ENCODE data around the gene COL25A1. TPM values are rescaled to one million over a fixed set of nuclear protein-coding genes. Genes with fewer than 3 reads are reported as not detected.
"Not testable (repeated sequence)": the region's sequence is repeated elsewhere in the genome, so short reads cannot be mapped to it uniquely, and the experiment has no call there.

Gene COL25A1
- total and polyA plus RNA-seq, 2 experiments from 2014 or later = 0.25 TPM; not detected in 1

GRCh38 chr4:109148577-109149075 lies 153.8 kb downstream of the COL25A1 start:
- TF ChIP-seq EZH2phosphoT487 (IDR thresholded peaks at IDR 0.05; ENCODE audit: insufficient read depth, low read depth) (no peak), EZH2 (IDR thresholded peaks at IDR 0.05; ENCODE audit: insufficient read depth, poor library complexity, severe bottlenecking) (no peak)
- Histone ChIP-seq H3F3A (ENCODE audit: insufficient read depth) (no peaks in the 10 kb centered on the region), H3K9me2 (ENCODE audit: insufficient read depth) (no peaks in the 10 kb centered on the region), H3K4me1 (ENCODE audit: insufficient read depth) (no peaks in the 10 kb centered on the region), H3K79me2 (ENCODE audit: insufficient read depth) (no peaks in the 10 kb centered on the region), H3K36me3 (ENCODE audit: low read depth) (no peaks in the 10 kb centered on the region), H3K27me3 (replicated peaks; ENCODE audit: insufficient read depth) (no peaks in the 10 kb centered on the region; the same call in none of the 2 replicates), H3K4me2 (ENCODE audit: unreplicated experiment) (no peak overlapping the region), H3K27ac (no peak overlapping the region), H3K9ac (no peak overlapping the region), H4K20me1 (ENCODE audit: insufficient read depth) (no peaks in the 10 kb centered on the region), H2AFZ (no peak overlapping the region), H3K9me3 (ENCODE audit: low read depth) (no peaks in the 10 kb centered on the region), H3K4me3 (no peak overlapping the region)
- 87 to 93% methylated on average over 2 of the region's 2 CpGs for WGBS, 2 experiments (ENCODE audit: low coverage in 1 of 2, low lambda C conversion rate in 2 of 2, missing lambda C conversion rate in 2 of 2)
- no peak for DNase-seq
- in situ Hi-C loops (cut with MboI) = no loop called here

- Histone ChIP-seq H4K20me1 (ENCODE audit: insufficient read depth) (no peaks in the 10 kb centered on the region), H3K27ac (no peak overlapping the region), H2AFZ (no peak overlapping the region), H3K9ac (no peak overlapping the region), H3K27me3 (replicated peaks; ENCODE audit: insufficient read depth) (no peaks in the 10 kb centered on the region; the same call in none of the 2 replicates), H3K4me1 (ENCODE audit: insufficient read depth) (no peaks in the 10 kb centered on the region), H3K9me3 (ENCODE audit: low read depth) (no peaks in the 10 kb centered on the region), H3K36me3 (ENCODE audit: low read depth) (no peaks in the 10 kb centered on the region), H3K4me2 (ENCODE audit: unreplicated experiment) (no peak overlapping the region), H3F3A (ENCODE audit: insufficient read depth) (no peaks in the 10 kb centered on the region), H3K79me2 (ENCODE audit: insufficient read depth) (no peaks in the 10 kb centered on the region), H3K9me2 (ENCODE audit: insufficient read depth) (no peaks in the 10 kb centered on the region), H3K4me3 (no peak overlapping the region)
- in situ Hi-C loops (cut with MboI) = no loop called here
- DNase-seq = no peak
- TF ChIP-seq EZH2phosphoT487 (IDR thresholded peaks at IDR 0.05; ENCODE audit: insufficient read depth, low read depth) (no peak), EZH2 (IDR thresholded peaks at IDR 0.05; ENCODE audit: insufficient read depth, poor library complexity, severe bottlenecking) (no peak)
- 74 to 84% methylated on average over 1 of the region's 1 CpG for WGBS, 2 experiments (ENCODE audit: low coverage in 1 of 2, low lambda C conversion rate in 2 of 2, missing lambda C conversion rate in 2 of 2)
Observed at GRCh38 chr4:109147135-109147534, 155.3 kb downstream of the COL25A1 start.

- in situ Hi-C loops (cut with MboI) = no loop called here
- no peak overlapping the region for H2AFZ ChIP-seq
- H3K4me1 ChIP-seq (ENCODE audit: insufficient read depth) = no peaks in the 10 kb centered on the region
- H3K36me3 ChIP-seq (ENCODE audit: low read depth) = no peaks in the 10 kb centered on the region
- WGBS, 2 experiments (ENCODE audit: low coverage in 1 of 2, low lambda C conversion rate in 2 of 2, missing lambda C conversion rate in 2 of 2) = 80 to 88% methylated on average over 1 of the region's 1 CpG
- TF ChIP-seq EZH2phosphoT487 (IDR thresholded peaks at IDR 0.05; ENCODE audit: insufficient read depth, low read depth) = no peak
- no peak for TF ChIP-seq EZH2 (IDR thresholded peaks at IDR 0.05; ENCODE audit: insufficient read depth, poor library complexity, severe bottlenecking)
- DNase-seq = no peak
- no peaks in the 10 kb centered on the region for H4K20me1 ChIP-seq (ENCODE audit: insufficient read depth)
- H3F3A ChIP-seq (ENCODE audit: insufficient read depth) = no peaks in the 10 kb centered on the region
- H3K9ac ChIP-seq = no peak overlapping the region
- H3K4me3 ChIP-seq = no peak overlapping the region
- H3K9me2 ChIP-seq (ENCODE audit: insufficient read depth) = no peaks in the 10 kb centered on the region
- H3K27ac ChIP-seq = no peak overlapping the region
- H3K9me3 ChIP-seq (ENCODE audit: low read depth) = no peaks in the 10 kb centered on the region
- H3K27me3 ChIP-seq (replicated peaks; ENCODE audit: insufficient read depth) = no peaks in the 10 kb centered on the region; the same call in none of the 2 replicates
- no peak overlapping the region for H3K4me2 ChIP-seq (ENCODE audit: unreplicated experiment)
- no peaks in the 10 kb centered on the region for H3K79me2 ChIP-seq (ENCODE audit: insufficient read depth)
Observed at GRCh38 chr4:109146499-109146898, 156.0 kb downstream of the COL25A1 start.

GRCh38 chr4:109138125-109138524 lies 164.3 kb downstream of the COL25A1 start:
- H3K9ac ChIP-seq; H3K9me2 ChIP-seq (ENCODE audit: insufficient read depth); H3F3A ChIP-seq (ENCODE audit: insufficient read depth); H4K20me1 ChIP-seq (ENCODE audit: insufficient read depth); H2AFZ ChIP-seq; H3K9me3 ChIP-seq (ENCODE audit: low read depth); H3K4me1 ChIP-seq (ENCODE audit: insufficient read depth); H3K36me3 ChIP-seq (ENCODE audit: low read depth); H3K4me3 ChIP-seq; H3K27me3 ChIP-seq (replicated peaks; ENCODE audit: insufficient read depth); H3K79me2 ChIP-seq (ENCODE audit: insufficient read depth); H3K27ac ChIP-seq; H3K4me2 ChIP-seq (ENCODE audit: unreplicated experiment); DNase-seq; in situ Hi-C loops (cut with MboI): not testable (repeated sequence)
- 84 to 85% methylated on average over 2 of the region's 2 CpGs for WGBS, 2 experiments (ENCODE audit: low coverage in 1 of 2, low lambda C conversion rate in 2 of 2, missing lambda C conversion rate in 2 of 2)

GRCh38 chr4:109134921-109135320 lies 167.5 kb downstream of the COL25A1 start:
- DNase-seq = no peak
- Histone ChIP-seq H3F3A (ENCODE audit: insufficient read depth) (no peaks in the 10 kb centered on the region), H3K79me2 (ENCODE audit: insufficient read depth) (no peaks in the 10 kb centered on the region), H3K27ac (no peak overlapping the region), H3K4me3 (no peak overlapping the region), H3K9me3 (ENCODE audit: low read depth) (no peaks in the 10 kb centered on the region), H3K36me3 (ENCODE audit: low read depth) (no peaks in the 10 kb centered on the region), H2AFZ (no peak overlapping the region), H3K4me2 (ENCODE audit: unreplicated experiment) (no peak overlapping the region), H3K4me1 (ENCODE audit: insufficient read depth) (no peaks in the 10 kb centered on the region), H3K27me3 (replicated peaks; ENCODE audit: insufficient read depth) (no peaks in the 10 kb centered on the region), H4K20me1 (ENCODE audit: insufficient read depth) (no peaks in the 10 kb centered on the region), H3K9ac (no peak overlapping the region), H3K9me2 (ENCODE audit: insufficient read depth) (no peaks in the 10 kb centered on the region)
- in situ Hi-C loops (cut with MboI) = no loop called here
- no peak for TF ChIP-seq EZH2phosphoT487 (IDR thresholded peaks at IDR 0.05; ENCODE audit: insufficient read depth, low read depth)
- TF ChIP-seq EZH2 (IDR thresholded peaks at IDR 0.05; ENCODE audit: insufficient read depth, poor library complexity, severe bottlenecking) = no peak
